Fibroblast of lung (primary cell): ENCODE results near the gene ANXA3.

Source experiments
- CTCF ChIP-seq, 2 donors: IDR thresholded peaks in 1 of 2; conservative IDR thresholded peaks in 1 of 2; 1 replicate in 1 of 2; 2 replicates in 1 of 2; pipeline ENCODE4 v1.5.1; 2011 to 2012; ENCODE audit warnings: low read length in 2 of 2, control low read depth in 1 of 2, inconsistent platforms in 1 of 2, low read depth in 1 of 2, mild to moderate bottlenecking in 1 of 2
- EZH2 ChIP-seq: IDR thresholded peaks from 2 replicates; pipeline ENCODE4 v1.5.1; 2012; ENCODE audit warnings: low read length, control low read depth, mild to moderate bottlenecking; ENCODE audit errors: missing control alignments

GRCh38 chr4:78596111-78596742 is 44.7 kb downstream of the ANXA3 start:
- TF ChIP-seq CTCF (conservative IDR thresholded peaks at IDR 0.05 in 1 of 2, IDR thresholded peaks at IDR 0.05 in 1 of 2; ENCODE audit: low read depth in 1 of 2, low read length in 2 of 2) (no peak), EZH2 (no peak)
